OCI-LY7 (cell line): ENCODE measurements around the gene GALNT6. TPM values are rescaled to one million over a fixed set of nuclear protein-coding genes. Genes with fewer than 3 reads are reported as not detected.
A peak's percentile ranks its signal among the peaks of the same experiment; 100 is the strongest.

Experiments
- BruUV-seq: library from RNA; stranded (reverse); fragments of 400-500 nt; replicated peaks from 2 replicates; lab custom pipeline; 2021; lab: Mats Ljungman, UMichigan
- CTCF ChIA-PET: fragments of 300-600 bp; sonication (Branson Sonifier 250); formaldehyde crosslinking; loops from one replicate; lab custom pipeline; 2022; ENCODE audit warnings: antibody characterized with exemption; ENCODE audit not compliant: unreplicated experiment; lab: Charles Lee
- POLR2A ChIA-PET: fragments of 300-600 bp; sonication (Branson Sonifier 250); formaldehyde crosslinking; loops from one replicate; lab custom pipeline; 2022; ENCODE audit warnings: antibody characterized with exemption; lab: Charles Lee
- DNase-seq: peaks from one replicate; pipeline ENCODE4 v3.0.0-alpha.2; 2015; ENCODE audit warnings: low spot score
- H2AFZ ChIP-seq: fragments of 200-600 bp; sonication (generic), shearing (Covaris generic); 2 replicates; pipeline ENCODE4 v1.6.1; 2014; ENCODE audit warnings: mild to moderate bottlenecking, antibody characterized with exemption, low read length, moderate library complexity
- H3K27ac ChIP-seq: fragments of 200-600 bp; sonication (generic); 2 replicates; pipeline ENCODE4 v1.5.1; 2014; ENCODE audit warnings: mixed run types, low read depth, mild to moderate bottlenecking, moderate library complexity, low read length, inconsistent platforms; ENCODE audit not compliant: poor library complexity, severe bottlenecking
- H3K36me3 ChIP-seq: fragments of 200-600 bp; sonication (generic); 2 replicates; pipeline ENCODE4 v1.6.1; 2014; ENCODE audit warnings: mild to moderate bottlenecking, antibody characterized with exemption, low read length, moderate library complexity, mixed read lengths; ENCODE audit not compliant: insufficient read depth
- H3K4me1 ChIP-seq: fragments of 200-600 bp; sonication (generic); 2 replicates; pipeline ENCODE4 v1.5.1; 2014; ENCODE audit warnings: mild to moderate bottlenecking, low read length; ENCODE audit not compliant: insufficient read depth, poor library complexity, severe bottlenecking
- H3K4me2 ChIP-seq: fragments of 200-600 bp; sonication (generic); 2 replicates; pipeline ENCODE4 v1.6.1; 2014; ENCODE audit warnings: mild to moderate bottlenecking, low read length
- H3K4me3 ChIP-seq: fragments of 200-600 bp; sonication (generic); 2 replicates; pipeline ENCODE4 v1.5.1; 2014; ENCODE audit warnings: mild to moderate bottlenecking, low read depth, low read length; ENCODE audit not compliant: poor library complexity, severe bottlenecking
- H3K79me2 ChIP-seq: fragments of 200-600 bp; sonication (generic); 2 replicates; pipeline ENCODE4 v1.6.1; 2016; ENCODE audit warnings: low read depth, mild to moderate bottlenecking, low read length, moderate library complexity, mixed read lengths; ENCODE audit not compliant: insufficient read depth
- H3K9me2 ChIP-seq: fragments of 200-600 bp; sonication (generic); 2 replicates; pipeline ENCODE4 v1.6.1; 2016; ENCODE audit warnings: mild to moderate bottlenecking, low read length, mixed read lengths; ENCODE audit not compliant: insufficient read depth
- H3K9me3 ChIP-seq: fragments of 200-600 bp; sonication (generic); 2 replicates; pipeline ENCODE4 v1.6.1; 2014; ENCODE audit warnings: mild to moderate bottlenecking, mixed run types, low read length, mixed read lengths
- H4K20me1 ChIP-seq: fragments of 200-600 bp; sonication (generic); 2 replicates; pipeline ENCODE4 v1.6.1; 2014; ENCODE audit warnings: mild to moderate bottlenecking, antibody characterized with exemption, low read length, moderate library complexity, mixed read lengths; ENCODE audit not compliant: insufficient read depth
- CTCF ChIP-seq: fragments of 200-600 bp; sonication (generic); conservative IDR thresholded peaks from 2 replicates; pipeline ENCODE4 v1.5.1; 2014; ENCODE audit warnings: mild to moderate bottlenecking, antibody characterized with exemption, low read length, moderate library complexity, mixed read lengths
- EZH2phosphoT487 ChIP-seq: fragments of 200-600 bp; sonication (generic); IDR thresholded peaks from 2 replicates; pipeline ENCODE4 v1.6.1; 2018; ENCODE audit warnings: low read depth, borderline replicate concordance, mild to moderate bottlenecking, mixed run types, antibody characterized with exemption, low read length, moderate library complexity, mixed read lengths
- intact Hi-C: fragments of 100-400 bp; cut with micrococcal nuclease; formaldehyde crosslinking; loops from one replicate; pipeline ENCODE4 v1.10.0; 2022; ENCODE audit not compliant: unreplicated experiment
- total RNA-seq, 2 experiments: library from RNA; depleted of rRNA in 1 of 2; stranded (reverse); fragments of >200 nt in 1 of 2; shearing (Covaris generic) in 1 of 2; gene quantifications; 2 replicates each; pipeline ENCODE4 v1.2.3, GENCODE V29; 2014 to 2022

Gene GALNT6
- total RNA-seq, 2 experiments from 2014 or later, result 1.4 to 4.8 TPM

GRCh38 chr12:51320695-51321320 lies 70.4 kb downstream of the GALNT6 start:
- H3K4me3 ChIP-seq, result peak overlapping the region; percentile 15
- peak; percentile 55 for DNase-seq
- BruUV-seq, result no TSS peak
- TF ChIP-seq EZH2phosphoT487 (no peak), CTCF (no peak)
- ChIA-PET POLR2A (interaction anchor here (0.7 to 2.2 kb wide), 6 partner anchors 9 to 148 kb away, joined by 3 to 7 read pairs (median 4); partner anchors contain the start of gene SMAGP), CTCF (interaction anchor here (1.0 kb wide), 1 partner anchor 20 kb away, joined by 4 read pairs; no protein-coding TSS in a partner anchor)
- H3K27ac ChIP-seq, result peak overlapping the region; percentile 31
- H3K9me2 ChIP-seq, result no peaks in the 10 kb centered on the region
- no peaks in the 10 kb centered on the region for H4K20me1 ChIP-seq
- H3K9me3 ChIP-seq, result no peaks in the 10 kb centered on the region
- H3K4me1 ChIP-seq, result peaks cover 70% of the 10 kb centered on the region
- no peak overlapping the region; the same call in 1 of the 2 replicates for H2AFZ ChIP-seq
- intact Hi-C loops, result loop anchor here (5.0 kb wide), 1 partner anchor 394 kb away; a partner anchor contains a TSS
- H3K4me2 ChIP-seq, result peak overlapping the region; percentile 85
- H3K79me2 ChIP-seq, result no peaks in the 10 kb centered on the region
- no peaks in the 10 kb centered on the region for H3K36me3 ChIP-seq

GRCh38 chr12:51320311-51320694 lies 70.9 kb downstream of the GALNT6 start:
- POLR2A ChIA-PET, result interaction anchor here (0.7 to 2.2 kb wide), 5 partner anchors 10 to 148 kb away, joined by 3 to 7 read pairs (median 4); no protein-coding TSS in a partner anchor
- intact Hi-C loops, result loop anchor here (5.0 kb wide), 1 partner anchor 393 kb away; a partner anchor contains a TSS
- peak overlapping the region; percentile 85; the same call in 1 of the 2 replicates for H3K4me2 ChIP-seq

More at GRCh38 chr12:51320311-51320694, 70.9 kb downstream of the GALNT6 start:
- TF ChIP-seq EZH2phosphoT487 (no peak), CTCF (no peak)
- no peak overlapping the region for H2AFZ ChIP-seq
- H3K4me1 ChIP-seq, result peaks cover 67% of the 10 kb centered on the region
- no TSS peak for BruUV-seq
- no peaks in the 10 kb centered on the region for H3K79me2 ChIP-seq
- H3K36me3 ChIP-seq, result no peaks in the 10 kb centered on the region
- DNase-seq, result no peak
- peak overlapping the region; percentile 31 for H3K27ac ChIP-seq
- CTCF ChIA-PET, result interaction anchor here (1.0 kb wide), 1 partner anchor 21 kb away, joined by 4 read pairs; no protein-coding TSS in a partner anchor
- no peaks in the 10 kb centered on the region for H3K9me2 ChIP-seq
- H3K4me3 ChIP-seq, result no peak overlapping the region
- no peaks in the 10 kb centered on the region for H3K9me3 ChIP-seq
- H4K20me1 ChIP-seq, result no peaks in the 10 kb centered on the region
